AG09309 (cell line): ENCODE data around the gene FBXO39.
A peak's percentile ranks its signal among the peaks of the same experiment; 100 is the strongest.

Experiments used
- DNase-seq: peaks from one replicate; pipeline ENCODE4 v3.0.0-alpha.2; 2010; ENCODE audit warnings: low read depth
- H3K4me3 ChIP-seq: 2 replicates; pipeline ENCODE4 v1.5.1; 2011; ENCODE audit warnings: mild to moderate bottlenecking, low read depth, low read length, moderate library complexity; ENCODE audit not compliant: control insufficient read depth
- TF ChIP-seq, protein P1 (sequence below): IDR thresholded peaks from 2 replicates; pipeline ENCODE4 v1.5.1; 2011; ENCODE audit warnings: mild to moderate bottlenecking, low read depth, low read length, inconsistent platforms; ENCODE audit not compliant: insufficient read depth, control insufficient read depth; ENCODE audit errors: missing control alignments

Gene FBXO39

DNA sequence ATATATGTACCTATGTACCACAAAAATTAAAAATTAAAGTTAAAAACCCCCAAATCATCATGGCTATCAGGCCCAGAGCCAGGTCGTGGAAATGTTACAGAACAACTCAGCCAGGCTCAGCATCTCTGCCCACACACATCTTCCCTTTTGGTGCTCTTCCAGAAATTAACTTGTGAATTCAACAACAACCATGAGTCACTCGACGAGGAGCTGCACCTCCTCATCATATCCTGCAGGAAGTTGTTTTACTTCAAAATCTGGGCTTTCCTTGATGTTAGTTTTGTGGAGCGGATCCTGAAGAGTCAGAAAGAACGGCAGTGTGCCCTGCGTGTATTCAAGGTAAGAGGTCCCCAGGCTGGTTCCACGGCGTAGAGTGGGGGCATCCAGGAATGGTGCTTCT lies 10.6 kb downstream of the FBXO39 start:
- H3K4me3 ChIP-seq, result no peak overlapping the region
- DNase-seq, result peak; percentile 33

DNA sequence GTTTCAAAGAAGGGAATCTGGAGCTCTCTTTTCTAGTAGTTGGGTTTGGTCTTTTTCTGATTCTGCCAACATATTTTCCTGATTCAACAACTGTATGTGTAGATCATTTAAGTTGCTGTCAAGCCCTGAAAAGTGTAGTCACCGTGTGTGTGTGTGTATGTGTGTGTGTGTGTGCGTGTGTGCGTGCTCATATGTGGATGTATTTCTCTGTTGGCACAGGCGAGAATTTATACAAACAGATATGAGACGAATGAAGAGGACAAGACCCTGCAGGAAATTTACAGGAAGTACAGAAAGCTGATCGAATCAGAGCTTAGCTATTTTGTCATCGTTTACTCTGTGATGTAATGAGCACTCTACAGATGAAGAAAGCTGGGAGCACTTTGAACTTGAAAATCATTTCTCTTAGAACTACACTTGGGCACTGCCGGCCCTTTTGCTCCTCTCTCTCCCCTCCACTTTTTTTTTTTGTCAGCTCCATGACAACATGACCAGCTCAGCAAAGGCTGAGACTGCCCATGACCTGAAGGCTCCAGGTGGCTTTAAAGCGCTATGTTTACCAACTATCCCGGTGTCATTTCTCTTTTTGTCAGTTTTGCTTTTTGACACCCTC lies 11.2 kb downstream of the FBXO39 start:
- DNase-seq, result no peak
- TF ChIP-seq, protein P1, sequence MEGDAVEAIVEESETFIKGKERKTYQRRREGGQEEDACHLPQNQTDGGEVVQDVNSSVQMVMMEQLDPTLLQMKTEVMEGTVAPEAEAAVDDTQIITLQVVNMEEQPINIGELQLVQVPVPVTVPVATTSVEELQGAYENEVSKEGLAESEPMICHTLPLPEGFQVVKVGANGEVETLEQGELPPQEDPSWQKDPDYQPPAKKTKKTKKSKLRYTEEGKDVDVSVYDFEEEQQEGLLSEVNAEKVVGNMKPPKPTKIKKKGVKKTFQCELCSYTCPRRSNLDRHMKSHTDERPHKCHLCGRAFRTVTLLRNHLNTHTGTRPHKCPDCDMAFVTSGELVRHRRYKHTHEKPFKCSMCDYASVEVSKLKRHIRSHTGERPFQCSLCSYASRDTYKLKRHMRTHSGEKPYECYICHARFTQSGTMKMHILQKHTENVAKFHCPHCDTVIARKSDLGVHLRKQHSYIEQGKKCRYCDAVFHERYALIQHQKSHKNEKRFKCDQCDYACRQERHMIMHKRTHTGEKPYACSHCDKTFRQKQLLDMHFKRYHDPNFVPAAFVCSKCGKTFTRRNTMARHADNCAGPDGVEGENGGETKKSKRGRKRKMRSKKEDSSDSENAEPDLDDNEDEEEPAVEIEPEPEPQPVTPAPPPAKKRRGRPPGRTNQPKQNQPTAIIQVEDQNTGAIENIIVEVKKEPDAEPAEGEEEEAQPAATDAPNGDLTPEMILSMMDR, result no peak
- H3K4me3 ChIP-seq, result no peak overlapping the region

More for the DNA sequence above, 10.6 kb downstream of the FBXO39 start:
- TF ChIP-seq, protein P1, result no peak

DNA sequence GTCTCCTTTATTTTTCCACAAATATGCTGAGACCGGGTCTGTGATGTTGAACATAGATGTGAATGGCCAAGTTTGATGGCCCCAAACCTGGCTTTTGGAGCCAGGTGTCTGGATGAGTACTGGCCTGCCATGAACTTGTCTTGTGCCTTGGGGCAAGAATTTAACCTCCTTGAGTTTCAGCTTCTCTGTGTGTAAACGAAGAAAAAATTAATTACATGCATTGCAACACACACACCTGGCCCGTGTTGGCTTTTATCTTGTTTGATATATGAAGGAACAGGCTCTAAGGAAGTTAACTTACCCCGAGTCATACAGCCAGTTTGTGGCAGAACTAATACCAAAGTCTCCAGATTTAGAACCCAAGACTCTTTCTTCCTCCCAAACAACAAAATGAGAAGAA lies 13.1 kb downstream of the FBXO39 start:
- DNase-seq, result no peak
- no peak overlapping the region for H3K4me3 ChIP-seq
- TF ChIP-seq, protein P1, result no peak

DNA sequence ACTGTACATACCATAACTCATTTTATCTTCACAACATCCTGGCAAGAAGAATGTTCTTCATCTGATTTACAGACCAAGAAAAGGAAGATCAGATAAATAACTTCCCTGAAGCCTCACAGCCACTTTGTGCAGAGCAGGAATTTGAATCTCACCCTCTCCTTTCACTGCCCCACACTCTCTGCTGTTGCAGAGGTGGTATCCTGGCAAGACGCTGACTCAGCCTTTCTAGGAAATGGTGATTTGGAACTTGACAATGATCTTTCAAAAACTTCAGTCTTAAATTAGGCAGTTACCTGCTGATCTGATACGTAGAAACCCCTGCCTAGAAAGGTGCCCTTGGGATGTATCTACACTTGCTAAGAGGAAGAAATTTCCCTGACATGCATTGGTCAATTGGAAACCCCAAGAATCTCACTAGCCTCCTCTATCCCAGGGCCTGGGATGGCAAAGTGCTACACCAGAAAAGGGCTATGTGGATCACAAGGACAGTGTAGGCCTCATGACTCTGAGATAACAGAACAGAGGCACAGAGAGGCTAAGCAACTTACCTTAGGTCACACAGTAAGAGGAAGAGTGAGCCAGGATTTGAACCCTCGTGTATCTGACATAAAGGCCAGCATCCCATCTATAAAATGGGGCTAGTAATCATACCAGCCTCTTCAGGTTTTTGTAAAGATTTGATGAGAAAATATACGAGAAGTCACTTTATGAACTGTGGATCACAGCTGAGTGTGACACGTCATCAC lies 17.9 kb downstream of the FBXO39 start:
- no peak overlapping the region for H3K4me3 ChIP-seq
- DNase-seq, result no peak
- TF ChIP-seq, protein P1, result no peak

DNA sequence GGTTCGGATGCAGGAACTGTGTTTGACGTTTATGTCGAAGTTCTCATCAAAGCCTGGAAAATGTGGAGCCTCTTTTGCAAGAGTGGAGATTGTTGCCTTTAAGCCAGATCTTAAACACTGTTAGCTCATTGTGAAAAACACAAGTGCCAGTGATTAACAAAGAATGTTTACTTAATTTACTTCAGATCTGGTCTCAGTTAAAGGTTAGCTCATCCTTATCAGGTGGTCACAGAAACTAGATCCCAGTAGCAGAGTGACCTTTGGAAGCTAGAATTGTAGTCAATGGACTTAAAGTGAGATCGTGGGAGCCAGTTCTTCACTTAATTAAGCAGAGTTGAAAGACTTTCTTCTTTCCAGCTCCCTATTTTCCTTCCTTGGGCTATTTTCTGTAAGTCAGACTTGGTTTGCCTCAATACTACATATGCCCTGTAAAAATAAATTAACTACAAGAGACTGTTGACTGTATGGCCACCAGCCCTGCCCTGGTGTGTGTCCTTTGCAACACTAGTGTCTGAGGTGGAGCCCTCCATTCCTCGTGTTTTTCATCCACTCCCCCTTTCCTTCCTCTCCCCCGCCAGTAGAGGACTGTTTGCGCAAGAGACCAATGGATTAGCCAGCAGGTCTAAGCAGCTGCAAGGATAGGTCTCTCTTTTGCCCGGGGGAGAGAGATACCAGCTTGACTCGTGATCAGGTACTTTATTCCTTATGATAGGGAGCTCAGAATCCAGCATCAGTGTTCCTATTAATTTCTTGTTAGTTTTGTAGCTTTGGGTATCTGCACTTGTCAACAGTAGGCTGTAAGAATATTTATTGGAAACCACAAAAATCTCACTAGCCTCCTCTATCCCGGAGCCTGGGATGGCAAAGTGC lies 20.2 kb downstream of the FBXO39 start:
- H3K4me3 ChIP-seq, result no peak overlapping the region
- no peak for DNase-seq
- TF ChIP-seq, protein P1, result no peak

DNA sequence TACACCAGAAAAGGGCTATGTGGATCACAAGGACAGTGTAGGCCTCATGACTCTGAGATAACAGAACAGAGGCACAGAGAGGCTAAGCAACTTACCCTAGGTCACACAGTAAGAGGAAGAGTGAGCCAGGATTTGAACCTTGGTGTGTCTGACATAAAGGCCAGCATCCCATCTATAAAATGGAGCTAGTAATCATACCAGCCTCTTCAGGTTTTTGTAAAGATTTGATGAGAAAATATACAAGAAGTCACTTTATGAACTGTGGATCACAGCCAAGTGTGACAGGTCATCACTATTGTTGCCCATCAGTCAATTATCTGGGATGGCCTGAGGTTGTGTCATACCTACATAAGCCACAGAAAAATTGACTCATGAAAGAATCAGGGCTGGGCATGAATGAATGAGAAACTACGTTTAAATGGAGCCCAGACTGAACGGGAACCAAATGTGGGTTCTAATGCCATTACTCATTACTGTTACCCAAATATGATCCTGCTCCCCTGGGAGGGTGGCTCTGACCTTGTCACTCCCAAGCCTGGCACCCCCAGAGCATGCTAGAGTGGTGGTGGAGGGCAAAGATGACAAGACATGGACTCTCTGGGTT lies 21.0 kb downstream of the FBXO39 start:
- TF ChIP-seq, protein P1, result no peak
- H3K4me3 ChIP-seq, result no peak overlapping the region
- peak; percentile 31 for DNase-seq
